ENCODE results near the gene ACE2.

Gene ACE2

DNA sequence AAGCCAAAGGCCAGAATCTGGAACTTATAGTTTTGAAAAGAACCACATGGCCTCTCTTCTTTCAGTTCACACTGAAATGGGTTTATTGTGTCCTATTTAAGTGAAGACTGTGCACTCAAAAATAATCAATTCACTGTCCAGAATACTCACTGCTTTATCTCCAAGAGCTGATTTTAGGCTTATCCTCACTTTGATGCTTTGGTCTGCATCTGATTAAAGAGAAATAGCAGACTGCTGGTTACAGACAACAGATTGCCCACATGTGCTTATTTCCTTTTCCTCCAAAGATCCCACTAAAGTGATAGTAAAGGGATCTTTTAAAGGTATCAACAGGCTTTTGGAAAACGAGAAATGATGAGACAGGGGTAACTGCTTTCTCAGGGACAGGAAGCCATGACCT lies 30.6 kb downstream of the ACE2 start:
- no peak for DNase-seq

DNA sequence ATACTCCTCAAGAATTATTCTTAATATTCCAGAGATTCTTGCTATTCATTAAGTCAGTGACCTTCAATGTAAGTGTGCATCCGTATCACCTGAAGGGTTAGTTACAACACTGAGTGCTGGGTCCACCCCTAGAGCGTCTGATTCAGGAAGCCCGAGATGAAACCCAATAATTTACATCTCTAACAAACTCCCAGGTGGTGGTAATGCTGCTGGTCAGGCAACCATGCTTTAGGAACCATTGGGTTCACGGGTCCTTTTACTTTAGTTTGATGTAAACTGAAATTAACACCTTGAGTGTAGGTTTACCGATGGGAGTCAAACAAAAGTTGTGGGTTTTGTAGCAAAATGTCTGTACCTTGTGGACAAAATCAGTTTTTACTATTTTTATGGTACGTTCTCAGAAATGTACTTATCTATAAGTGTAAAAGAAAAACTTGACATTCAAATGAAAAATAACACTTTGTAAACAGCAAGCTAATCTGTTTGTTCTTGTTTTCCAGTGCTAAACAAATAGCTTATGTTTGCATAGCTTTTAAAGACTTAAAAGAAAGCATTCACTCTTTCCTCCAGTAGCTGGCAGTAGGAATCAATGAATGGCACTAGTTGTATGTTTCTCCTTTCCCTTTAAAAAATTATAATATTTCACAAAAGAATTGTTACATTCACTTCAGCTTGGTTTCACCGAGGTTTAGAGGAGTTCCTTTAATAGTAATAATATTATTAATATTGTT lies 32.7 kb downstream of the ACE2 start:
- DNase-seq, result no peak

DNA sequence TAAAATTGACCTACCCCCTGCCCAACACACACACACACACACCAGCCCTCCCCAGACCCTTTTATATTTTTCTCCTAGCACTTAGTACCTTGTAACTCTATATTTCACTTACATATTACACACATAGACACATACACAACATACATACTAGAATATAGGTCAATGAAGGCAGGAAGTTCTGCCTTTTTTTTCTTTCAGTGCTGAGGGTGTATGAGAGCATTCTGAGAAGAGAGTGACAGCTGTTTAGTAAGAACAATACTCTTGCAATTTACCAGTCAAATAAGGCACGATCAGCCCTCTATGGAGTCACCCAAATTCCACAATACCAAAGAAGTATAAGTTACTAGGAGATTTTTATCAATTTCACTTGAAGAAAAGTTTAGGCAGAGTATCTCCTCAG lies 33.5 kb downstream of the ACE2 start:
- no peak for DNase-seq

DNA sequence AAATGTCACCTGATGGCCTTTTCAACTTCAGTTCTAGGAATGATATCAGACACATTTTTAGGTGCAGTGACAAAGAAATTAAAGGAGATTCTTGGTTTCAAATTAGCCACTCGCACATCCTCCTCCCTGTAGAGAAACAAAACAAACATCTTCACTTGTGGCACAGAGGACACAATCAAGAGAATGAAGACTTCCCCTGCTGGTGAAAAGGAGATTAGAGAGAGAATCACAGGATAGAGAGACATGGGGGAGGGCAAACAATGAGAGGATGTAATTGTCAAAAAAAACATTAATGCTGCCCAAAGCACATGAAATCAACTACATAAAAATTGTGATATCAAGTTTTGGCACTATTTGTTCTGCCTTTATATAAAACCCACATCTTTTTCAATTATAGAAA lies 34.5 kb downstream of the ACE2 start:
- no peak for DNase-seq

DNA sequence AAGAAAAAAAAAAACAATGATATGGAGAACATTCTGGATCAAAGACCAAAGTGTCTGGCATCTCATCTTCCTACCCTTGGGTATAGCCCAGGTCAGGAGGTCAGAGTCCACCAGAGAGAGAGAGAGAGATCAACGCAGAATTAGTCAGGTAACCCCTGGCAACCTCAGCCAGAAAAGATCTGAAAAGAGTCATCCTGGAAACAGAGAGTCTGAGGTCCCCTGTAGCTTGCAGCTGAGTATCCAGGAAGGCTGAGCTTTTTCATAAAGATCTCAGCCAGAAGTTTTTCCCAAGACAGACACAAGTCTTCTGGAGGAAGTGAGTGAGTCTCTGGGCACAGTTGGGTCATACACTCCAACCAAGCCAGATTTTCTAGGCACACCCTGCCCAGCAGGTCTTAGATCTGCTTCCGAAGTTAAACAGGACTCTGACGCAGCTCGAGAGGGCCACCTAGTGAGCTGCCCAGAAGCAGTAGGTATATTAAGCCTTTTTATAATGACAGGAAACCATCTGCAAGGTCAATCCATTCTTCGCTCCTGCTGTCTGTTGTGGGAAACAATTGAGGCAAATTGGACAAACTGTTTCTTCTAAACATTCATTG lies 35.7 kb downstream of the ACE2 start:
- DNase-seq, result peak; percentile 49

DNA sequence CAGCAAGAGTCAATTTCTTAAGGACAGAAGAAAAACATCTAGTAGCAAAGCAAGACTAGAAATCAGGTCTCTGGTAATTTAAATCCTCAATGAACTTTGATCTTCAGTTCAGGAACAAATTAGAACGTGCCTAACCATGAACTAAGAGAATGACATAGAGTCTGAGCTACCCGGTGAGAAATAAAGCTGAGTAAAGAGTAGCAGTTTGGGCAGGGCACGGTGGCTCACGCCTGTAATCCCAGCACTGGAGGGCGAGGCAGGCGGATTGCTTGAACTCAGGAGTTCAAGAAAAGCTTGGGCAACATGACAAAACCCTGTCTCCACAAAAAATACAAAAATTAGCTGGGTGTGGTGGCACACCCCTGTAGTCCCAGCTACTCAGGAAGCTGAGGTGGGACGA lies 37.7 kb downstream of the ACE2 start:
- DNase-seq, result no peak

DNA sequence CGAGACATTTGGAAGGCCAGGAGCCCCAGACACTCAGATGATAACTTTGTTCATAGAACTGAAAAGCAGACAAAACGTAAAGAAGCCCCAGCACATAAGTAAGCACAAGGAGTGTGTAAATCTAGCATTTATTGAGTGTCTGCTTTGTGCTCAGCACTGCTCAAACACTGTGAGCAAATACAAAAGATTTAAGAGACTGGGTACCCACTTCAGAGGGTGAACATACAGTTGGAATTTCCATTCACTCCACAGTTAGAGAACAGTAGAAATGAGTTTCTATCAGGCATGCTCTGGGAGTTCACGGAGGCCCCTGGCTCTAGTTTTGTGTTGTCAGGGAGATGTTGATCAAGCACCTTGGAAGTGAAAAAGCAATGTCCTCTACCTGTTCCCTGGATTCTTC lies 39.8 kb downstream of the ACE2 start:
- no peak for DNase-seq

DNA sequence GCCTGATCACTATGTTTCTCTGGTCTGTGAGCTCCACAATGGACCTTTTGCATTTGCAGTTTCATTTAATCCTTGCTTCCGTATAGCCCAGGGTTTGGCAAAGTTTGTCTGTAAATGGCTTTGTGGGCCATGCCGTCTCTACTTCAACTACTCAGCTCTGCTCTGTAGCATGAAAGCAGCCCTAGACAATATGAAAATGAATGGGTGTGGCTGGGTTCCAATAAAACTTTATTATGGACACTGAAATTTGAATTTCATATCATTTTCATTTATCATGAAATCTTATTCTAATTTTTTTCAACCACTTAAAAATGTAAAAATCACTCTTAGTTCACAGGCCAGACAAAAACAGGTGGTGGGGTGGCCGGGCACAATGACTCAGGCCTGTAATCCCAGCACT lies 41.5 kb downstream of the ACE2 start:
- DNase-seq, result no peak

DNA sequence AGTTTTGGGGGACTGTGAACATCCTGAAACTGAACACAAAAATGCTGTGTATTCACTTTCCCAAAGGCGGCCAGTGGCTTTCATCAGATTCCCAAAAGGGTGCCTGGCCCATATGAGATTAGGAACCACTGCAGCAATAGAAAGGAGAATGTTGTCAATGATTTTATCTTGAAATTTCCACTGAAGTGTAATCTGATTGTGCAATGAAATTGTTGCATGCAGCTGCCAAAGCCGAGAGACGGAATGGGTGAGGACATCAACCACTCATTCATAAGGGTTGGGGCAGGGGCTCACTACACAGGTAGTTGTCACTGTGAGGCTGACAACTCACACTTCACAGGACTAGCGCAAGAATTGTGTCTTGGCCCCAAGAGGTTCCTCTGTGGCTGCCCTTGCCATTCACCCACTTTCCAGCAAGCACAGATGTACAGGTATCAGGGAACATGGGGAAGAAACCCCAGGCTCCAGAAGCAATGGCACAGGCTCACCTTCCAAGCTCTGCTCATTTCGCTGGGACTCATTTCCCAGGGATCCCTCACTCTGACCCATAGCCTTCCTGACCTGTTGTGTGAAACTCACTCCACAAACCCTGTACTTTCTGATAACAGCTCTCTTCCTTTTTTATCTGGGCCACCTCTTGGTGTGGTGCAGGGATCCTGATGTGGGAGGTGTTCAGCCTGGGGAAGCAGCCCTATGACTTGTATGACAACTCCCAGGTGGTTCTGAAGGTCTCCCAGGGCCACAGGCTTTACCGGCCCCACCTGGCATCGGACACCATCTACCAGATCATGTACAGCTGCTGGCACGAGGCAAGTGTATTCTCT lies 51.4 kb downstream of the ACE2 start:
- no peak for DNase-seq

DNA sequence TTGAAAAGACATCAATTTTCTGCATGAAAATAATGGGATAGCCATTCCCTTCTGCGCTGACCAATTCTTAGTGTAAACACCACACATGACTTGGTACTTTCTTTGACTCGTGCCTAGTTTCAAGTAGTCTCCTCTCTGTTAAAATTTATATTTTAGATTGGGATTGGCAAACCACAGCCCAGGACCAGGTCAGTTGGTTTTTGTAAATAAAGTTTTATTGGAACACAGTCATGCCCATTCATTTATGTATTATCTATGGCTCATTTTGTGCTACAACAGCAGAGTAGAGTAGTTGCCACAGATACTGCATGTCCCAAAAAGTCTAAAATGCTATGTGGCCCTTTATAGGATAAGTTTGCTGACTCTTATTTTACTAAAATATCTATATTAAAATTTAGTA lies 53.4 kb downstream of the ACE2 start:
- no peak for DNase-seq

DNA sequence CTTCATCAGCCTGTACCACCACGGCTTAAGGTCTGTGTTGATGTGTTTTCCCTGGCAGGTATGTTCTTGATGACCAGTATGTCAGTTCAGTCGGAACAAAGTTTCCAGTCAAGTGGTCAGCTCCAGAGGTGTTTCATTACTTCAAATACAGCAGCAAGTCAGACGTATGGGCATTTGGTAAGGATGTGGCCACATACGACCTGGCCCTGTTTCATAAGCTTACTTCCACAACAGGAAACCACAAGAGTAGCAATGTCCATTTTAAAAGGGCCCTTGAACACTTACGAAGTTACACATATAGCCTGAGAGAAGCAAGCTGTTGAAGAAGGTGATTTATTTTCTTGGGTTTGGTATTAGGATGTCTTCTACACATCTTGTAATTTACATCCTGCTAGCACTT lies 54.0 kb downstream of the ACE2 start:
- no peak for DNase-seq

DNA sequence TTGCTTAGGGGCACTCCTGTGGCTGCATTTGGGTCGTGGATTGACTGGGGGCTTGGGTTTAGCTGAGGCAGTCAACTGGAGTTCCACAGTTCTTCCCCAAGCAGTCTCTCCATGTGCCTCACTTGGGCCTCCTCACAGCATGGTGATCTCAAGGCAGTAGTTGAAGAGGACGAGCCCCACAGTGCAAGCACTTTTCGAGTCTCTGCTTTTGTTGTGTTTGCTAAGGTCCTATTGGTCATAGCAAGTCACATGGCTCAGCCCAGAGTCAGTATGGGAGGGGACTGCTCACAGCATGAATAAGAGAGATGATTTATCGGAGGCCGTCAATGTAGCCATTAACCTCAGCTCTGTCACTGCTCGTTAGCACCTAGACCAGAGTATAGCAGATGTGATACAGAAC lies 70.4 kb downstream of the ACE2 start:
- DNase-seq, result no peak

DNA sequence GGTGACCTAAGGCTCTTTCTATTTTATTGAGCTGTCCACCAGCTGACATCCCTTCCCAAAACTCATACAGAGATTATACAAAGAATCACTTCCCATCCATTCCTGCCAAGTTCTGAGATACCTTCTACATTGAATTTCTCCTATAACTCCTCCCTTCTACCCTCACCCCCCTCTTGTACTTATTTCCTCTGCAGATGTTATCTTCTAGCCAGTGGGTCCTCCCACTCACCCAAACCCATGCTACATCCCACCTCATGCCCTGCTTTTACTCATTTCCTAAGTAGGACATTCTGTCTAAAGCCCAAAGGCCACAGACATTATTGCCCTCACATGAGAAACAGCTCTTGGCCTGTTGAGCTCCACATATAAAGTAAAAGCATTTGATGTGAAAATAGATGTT lies 71.6 kb downstream of the ACE2 start:
- DNase-seq, result no peak

DNA sequence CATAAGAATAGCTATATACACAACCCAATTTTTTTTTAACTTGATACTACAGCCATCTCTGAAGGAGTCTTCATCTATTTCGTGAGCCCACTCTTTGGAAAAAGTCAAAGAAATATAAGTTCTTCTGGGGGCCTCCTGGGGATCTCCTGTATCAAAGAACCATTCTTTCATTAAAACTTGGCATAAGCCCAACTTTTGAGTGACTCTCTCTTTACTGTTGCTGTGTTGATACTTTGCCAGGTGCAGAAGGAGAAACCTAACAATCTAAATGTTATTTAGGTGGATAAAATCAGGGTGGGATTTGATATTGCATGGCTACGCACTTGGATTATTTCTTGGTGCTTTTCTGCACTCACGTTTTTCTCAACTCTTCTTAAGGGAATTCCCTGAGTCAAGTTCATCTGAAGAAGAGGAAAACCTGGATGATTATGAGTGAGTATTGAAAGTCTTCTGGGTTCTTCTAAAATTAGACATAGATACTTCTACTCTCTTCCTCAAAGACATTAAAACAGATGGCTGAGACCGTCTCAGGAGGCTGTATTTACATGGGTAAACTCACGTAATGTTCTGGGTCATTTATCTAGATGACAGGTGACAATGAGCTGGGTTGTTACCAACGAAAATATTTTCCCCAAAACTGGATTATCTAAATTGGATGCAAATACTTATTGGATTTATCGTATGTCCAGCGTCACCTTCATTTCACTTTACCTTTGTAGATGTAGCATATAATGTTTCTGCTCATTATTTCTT lies 74.9 kb downstream of the ACE2 start:
- no peak for DNase-seq

DNA sequence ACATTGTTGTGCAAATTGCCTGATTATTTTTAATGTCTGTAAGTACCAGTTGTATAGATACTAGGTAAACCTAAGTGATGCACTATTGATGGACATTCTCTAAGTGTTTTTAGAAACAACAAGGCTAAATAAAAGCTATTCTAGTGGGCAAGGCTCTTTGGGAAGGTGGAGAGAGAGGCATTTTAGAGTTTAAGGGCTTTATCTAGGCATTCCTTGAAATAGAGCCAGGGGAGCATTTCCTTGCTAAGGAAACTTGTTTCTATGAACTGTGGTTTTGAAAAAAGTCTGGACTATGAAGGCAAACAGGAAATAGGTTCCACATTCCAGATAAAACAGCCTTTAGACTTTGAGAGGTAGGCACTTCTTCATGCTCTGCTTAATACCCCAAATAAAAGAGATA lies 76.3 kb downstream of the ACE2 start:
- DNase-seq, result no peak

DNA sequence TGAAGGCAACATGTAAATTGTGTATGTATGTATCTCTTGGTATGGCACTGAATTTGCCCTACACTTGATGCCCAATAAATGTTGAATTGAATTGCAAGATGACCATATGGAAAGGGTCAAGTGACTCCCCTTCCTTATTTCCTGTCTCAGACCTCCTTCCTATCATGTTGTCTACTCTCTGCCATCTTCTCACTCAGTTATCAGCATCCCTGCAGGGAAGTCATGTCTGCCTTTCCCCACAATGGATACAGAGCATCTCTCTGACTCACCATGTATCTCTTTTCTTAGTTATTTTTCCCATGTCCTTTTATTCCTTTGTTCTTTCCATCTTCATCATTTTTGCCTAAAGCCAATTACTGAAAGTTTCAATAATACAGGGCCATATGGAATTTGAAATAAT lies 77.7 kb downstream of the ACE2 start:
- DNase-seq, result no peak

DNA sequence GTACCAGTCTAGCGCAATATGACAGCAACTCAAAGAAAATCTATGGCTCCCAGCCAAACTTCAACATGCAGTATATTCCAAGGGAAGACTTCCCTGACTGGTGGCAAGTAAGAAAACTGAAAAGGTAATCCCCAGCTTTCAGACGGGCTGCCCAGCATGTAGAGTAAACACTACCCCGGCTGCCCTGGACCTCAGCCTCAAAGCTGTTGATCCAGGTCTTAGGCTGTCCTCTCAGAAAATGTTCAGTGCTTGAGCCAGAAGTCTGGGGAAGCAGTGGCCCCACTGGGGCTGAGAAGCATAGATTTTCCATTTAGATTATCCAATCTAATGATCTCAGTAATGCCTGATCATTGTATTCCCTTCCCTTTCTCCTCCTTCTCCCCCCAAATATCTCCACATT lies 78.3 kb downstream of the ACE2 start:
- no peak for DNase-seq

DNA sequence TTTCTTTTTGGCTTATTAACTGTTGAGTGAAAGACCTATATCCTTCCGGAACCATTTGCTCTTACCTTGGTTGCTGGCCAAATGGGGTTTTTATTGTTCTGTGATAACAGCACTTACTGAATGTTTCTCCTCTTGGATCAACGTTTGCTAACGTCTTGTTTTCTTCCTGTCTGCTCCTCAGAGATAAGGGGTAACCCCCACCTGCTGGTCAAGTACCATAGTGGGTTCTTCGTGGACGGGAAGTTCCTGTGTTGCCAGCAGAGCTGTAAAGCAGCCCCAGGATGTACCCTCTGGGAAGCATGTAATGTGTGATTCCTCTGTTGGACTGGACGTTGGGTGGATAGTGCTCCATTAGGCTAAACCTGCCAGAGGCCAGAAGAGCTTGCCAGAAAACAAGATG lies 84.8 kb downstream of the ACE2 start:
- no peak for DNase-seq

DNA sequence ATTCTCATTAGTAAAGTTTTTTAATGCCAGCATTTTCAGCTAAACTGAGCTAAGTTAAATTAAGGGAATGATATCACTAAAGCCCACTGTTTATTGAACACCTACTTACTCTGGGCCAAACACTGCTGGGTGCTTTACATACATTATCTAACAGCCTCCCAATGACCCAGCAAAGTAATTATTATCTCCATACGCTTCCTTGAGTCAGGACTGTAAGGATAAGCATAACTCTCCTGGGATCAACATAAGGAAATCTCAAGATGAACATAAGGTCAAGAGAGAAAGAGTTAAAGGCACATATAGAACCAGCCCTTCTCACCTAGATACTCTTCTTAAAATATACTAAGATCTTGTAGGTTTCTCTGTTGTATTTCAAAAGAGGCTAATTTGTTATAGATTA lies 86.5 kb downstream of the ACE2 start:
- DNase-seq, result no peak

DNA sequence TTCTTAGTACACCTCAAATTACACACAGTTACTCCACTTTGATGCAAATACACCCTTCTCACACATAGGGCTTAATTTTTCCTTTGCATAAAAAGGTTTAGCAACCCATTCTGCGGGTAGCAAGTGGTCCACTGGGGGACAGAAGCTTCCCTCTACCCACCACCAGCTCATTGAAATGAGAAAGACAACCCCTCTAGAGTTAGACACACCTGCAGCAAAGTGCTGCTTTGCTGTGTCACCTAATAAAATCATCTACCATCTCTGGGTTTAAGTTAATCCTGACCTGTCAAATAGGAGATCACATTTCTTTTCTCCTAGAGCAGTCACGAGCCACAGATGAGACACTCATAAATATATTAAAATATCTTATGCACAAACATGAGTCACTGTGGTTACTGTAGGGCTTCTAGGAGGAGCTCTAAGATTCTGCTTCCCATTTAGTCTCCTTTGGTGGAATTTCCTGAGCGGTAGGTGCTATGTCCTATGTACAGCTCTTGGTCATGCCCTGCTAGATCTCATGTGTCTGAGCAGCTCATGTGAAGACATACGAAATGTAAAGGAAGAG lies 88.3 kb downstream of the ACE2 start:
- no peak for DNase-seq

DNA sequence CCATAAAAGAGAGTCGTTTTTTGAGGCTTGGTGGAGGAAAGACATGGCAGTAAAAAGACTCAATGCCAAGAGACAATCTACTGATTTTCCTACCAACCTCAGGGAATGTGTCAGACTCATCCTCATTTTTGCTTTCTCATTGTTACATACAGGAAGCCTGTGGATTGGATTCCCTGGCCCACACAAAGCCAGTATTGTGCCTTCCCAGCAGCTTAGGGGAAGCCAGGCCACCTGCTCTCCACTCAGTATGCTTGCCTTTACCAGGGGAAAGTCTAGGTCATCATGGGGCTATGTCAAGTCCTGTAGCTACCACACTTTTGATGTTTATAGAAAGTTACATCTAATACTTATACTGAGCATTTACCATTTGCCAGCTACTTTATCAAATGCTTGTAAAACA lies 89.2 kb downstream of the ACE2 start:
- DNase-seq, result no peak
